Measurements from ENCODE around the gene FNDC3B.

FNDC3B gene

GRCh38 chr3:172130717-172131050 lies 91.3 kb downstream of the FNDC3B start:
- Histone ChIP-seq H3K36me3 (ENCODE audit: control insufficient read depth in 2 of 2, insufficient read depth in 2 of 2, low read length in 2 of 2) (peaks cover 0 to 2% of the 10 kb centered on the region in 2 donors), H3K27me3 (ENCODE audit: control insufficient read depth in 2 of 2, insufficient read depth in 2 of 2, low read length in 2 of 2) (no peaks in the 10 kb centered on the region), H3K4me3 (ENCODE audit: low read length in 2 of 2) (no peak overlapping the region), H3K9me3 (ENCODE audit: control insufficient read depth in 2 of 2, low read length in 2 of 2) (no peaks in the 10 kb centered on the region), H3K27ac (ENCODE audit: low read depth in 2 of 2, low read length in 2 of 2) (peak overlapping the region in 1 of 2 donors; percentile 67), H3K4me1 (ENCODE audit: control insufficient read depth in 2 of 2, insufficient read depth in 2 of 2, low read length in 2 of 2) (peaks cover 24 to 29% of the 10 kb centered on the region in 2 donors), H3K9ac (ENCODE audit: low read depth in 1 of 2, low read length in 2 of 2) (no peak overlapping the region)

GRCh38 chr3:172131746-172132145 lies 92.4 kb downstream of the FNDC3B start:
- H3K27ac ChIP-seq (ENCODE audit: low read depth in 2 of 2, low read length in 2 of 2), result no peak overlapping the region
- peaks cover 20 to 22% of the 10 kb centered on the region in 2 donors for H3K4me1 ChIP-seq (ENCODE audit: control insufficient read depth in 2 of 2, insufficient read depth in 2 of 2, low read length in 2 of 2)
- no peak overlapping the region for H3K9ac ChIP-seq (ENCODE audit: low read depth in 1 of 2, low read length in 2 of 2)
- H3K27me3 ChIP-seq (ENCODE audit: control insufficient read depth in 2 of 2, insufficient read depth in 2 of 2, low read length in 2 of 2), result no peaks in the 10 kb centered on the region
- peaks cover 0 to 2% of the 10 kb centered on the region in 2 donors for H3K36me3 ChIP-seq (ENCODE audit: control insufficient read depth in 2 of 2, insufficient read depth in 2 of 2, low read length in 2 of 2)
- H3K4me3 ChIP-seq (ENCODE audit: low read length in 2 of 2), result no peak overlapping the region
- H3K9me3 ChIP-seq (ENCODE audit: control insufficient read depth in 2 of 2, low read length in 2 of 2), result no peaks in the 10 kb centered on the region

- H3K4me1 ChIP-seq (ENCODE audit: control insufficient read depth in 2 of 2, insufficient read depth in 2 of 2, low read length in 2 of 2), result peaks cover 16 to 22% of the 10 kb centered on the region in 2 donors
- no peak overlapping the region for H3K27ac ChIP-seq (ENCODE audit: low read depth in 2 of 2, low read length in 2 of 2)
Measured at GRCh38 chr3:172132159-172132586, 92.8 kb downstream of the FNDC3B start.

DNA sequence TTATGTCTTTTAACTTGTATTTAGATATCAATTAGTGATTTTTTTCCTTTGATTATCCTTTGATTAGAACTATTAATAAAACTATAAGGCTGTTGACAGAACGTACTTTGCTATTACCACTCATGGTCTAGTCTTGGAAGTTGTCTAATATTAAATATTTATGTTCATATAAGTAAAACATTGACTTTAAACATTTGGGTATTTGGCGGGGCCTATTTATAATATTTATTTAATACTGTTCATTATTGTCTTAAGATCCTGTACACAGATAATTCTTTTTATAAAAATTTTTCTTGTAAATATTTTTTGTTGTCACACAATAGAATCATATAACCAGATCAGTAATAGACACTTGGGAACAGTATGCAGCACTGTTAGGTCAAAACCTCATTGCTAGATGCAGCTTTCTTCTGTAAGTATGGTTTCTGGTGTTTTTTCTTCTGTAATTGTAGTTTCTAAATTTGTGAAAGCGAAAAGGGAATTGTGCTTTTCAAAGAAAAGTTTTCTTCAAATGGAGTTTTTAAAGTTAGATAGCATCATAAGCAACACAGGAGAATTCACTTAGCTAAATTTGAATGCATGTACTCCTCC lies 93.4 kb downstream of the FNDC3B start:
- Histone ChIP-seq H3K27ac (ENCODE audit: low read depth in 2 of 2, low read length in 2 of 2) (no peak overlapping the region), H3K4me1 (ENCODE audit: control insufficient read depth in 2 of 2, insufficient read depth in 2 of 2, low read length in 2 of 2) (peaks cover 18 to 22% of the 10 kb centered on the region in 2 donors), H3K9ac (ENCODE audit: low read depth in 1 of 2, low read length in 2 of 2) (no peak overlapping the region), H3K4me3 (ENCODE audit: low read length in 2 of 2) (no peak overlapping the region), H3K36me3 (ENCODE audit: control insufficient read depth in 2 of 2, insufficient read depth in 2 of 2, low read length in 2 of 2) (peaks cover 0 to 2% of the 10 kb centered on the region in 2 donors), H3K9me3 (ENCODE audit: control insufficient read depth in 2 of 2, low read length in 2 of 2) (no peaks in the 10 kb centered on the region), H3K27me3 (ENCODE audit: control insufficient read depth in 2 of 2, insufficient read depth in 2 of 2, low read length in 2 of 2) (no peaks in the 10 kb centered on the region)

More at GRCh38 chr3:172132159-172132586, 92.8 kb downstream of the FNDC3B start:
- Histone ChIP-seq H3K9me3 (ENCODE audit: control insufficient read depth in 2 of 2, low read length in 2 of 2) (no peaks in the 10 kb centered on the region), H3K36me3 (ENCODE audit: control insufficient read depth in 2 of 2, insufficient read depth in 2 of 2, low read length in 2 of 2) (peaks cover 0 to 2% of the 10 kb centered on the region in 2 donors), H3K4me3 (ENCODE audit: low read length in 2 of 2) (no peak overlapping the region), H3K27me3 (ENCODE audit: control insufficient read depth in 2 of 2, insufficient read depth in 2 of 2, low read length in 2 of 2) (no peaks in the 10 kb centered on the region), H3K9ac (ENCODE audit: low read depth in 1 of 2, low read length in 2 of 2) (no peak overlapping the region)

DNA sequence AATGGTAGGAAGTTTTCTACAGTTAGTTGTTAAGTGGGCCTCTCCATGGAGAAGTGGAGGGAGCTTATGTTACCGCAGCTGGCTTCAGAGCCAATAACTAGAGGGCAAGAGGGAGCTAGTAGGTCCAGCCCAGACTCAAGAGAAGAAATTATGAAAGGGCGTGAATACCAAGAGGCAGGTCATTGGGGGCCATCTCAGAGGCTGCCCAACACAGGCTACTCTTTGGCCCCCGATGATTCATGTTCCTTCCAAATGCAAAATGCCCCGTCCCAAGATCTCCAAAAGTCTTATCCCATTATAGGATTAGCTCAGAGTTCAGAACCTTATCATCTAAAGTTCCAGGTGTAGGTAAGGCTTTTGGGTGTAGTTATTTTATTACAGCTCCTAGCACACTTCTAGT lies 94.5 kb downstream of the FNDC3B start:
- Histone ChIP-seq H3K27ac (ENCODE audit: low read depth in 2 of 2, low read length in 2 of 2) (peak overlapping the region in 1 of 2 donors; percentile 4), H3K4me1 (ENCODE audit: control insufficient read depth in 2 of 2, insufficient read depth in 2 of 2, low read length in 2 of 2) (peaks cover 23% of the 10 kb centered on the region in 2 donors), H3K9ac (ENCODE audit: low read depth in 1 of 2, low read length in 2 of 2) (no peak overlapping the region), H3K36me3 (ENCODE audit: control insufficient read depth in 2 of 2, insufficient read depth in 2 of 2, low read length in 2 of 2) (peaks cover 0 to 5% of the 10 kb centered on the region in 2 donors), H3K4me3 (ENCODE audit: low read length in 2 of 2) (no peak overlapping the region), H3K9me3 (ENCODE audit: control insufficient read depth in 2 of 2, low read length in 2 of 2) (no peaks in the 10 kb centered on the region), H3K27me3 (ENCODE audit: control insufficient read depth in 2 of 2, insufficient read depth in 2 of 2, low read length in 2 of 2) (no peaks in the 10 kb centered on the region)

GRCh38 chr3:172134352-172134751 lies 95.0 kb downstream of the FNDC3B start:
- Histone ChIP-seq H3K4me1 (ENCODE audit: control insufficient read depth in 2 of 2, insufficient read depth in 2 of 2, low read length in 2 of 2) (peaks cover 23 to 28% of the 10 kb centered on the region in 2 donors), H3K27me3 (ENCODE audit: control insufficient read depth in 2 of 2, insufficient read depth in 2 of 2, low read length in 2 of 2) (no peaks in the 10 kb centered on the region), H3K9ac (ENCODE audit: low read depth in 1 of 2, low read length in 2 of 2) (no peak overlapping the region), H3K27ac (ENCODE audit: low read depth in 2 of 2, low read length in 2 of 2) (peak overlapping the region in 1 of 2 donors; percentile 4), H3K9me3 (ENCODE audit: control insufficient read depth in 2 of 2, low read length in 2 of 2) (no peaks in the 10 kb centered on the region), H3K4me3 (ENCODE audit: low read length in 2 of 2) (no peak overlapping the region), H3K36me3 (ENCODE audit: control insufficient read depth in 2 of 2, insufficient read depth in 2 of 2, low read length in 2 of 2) (peaks cover 0 to 5% of the 10 kb centered on the region in 2 donors)

DNA sequence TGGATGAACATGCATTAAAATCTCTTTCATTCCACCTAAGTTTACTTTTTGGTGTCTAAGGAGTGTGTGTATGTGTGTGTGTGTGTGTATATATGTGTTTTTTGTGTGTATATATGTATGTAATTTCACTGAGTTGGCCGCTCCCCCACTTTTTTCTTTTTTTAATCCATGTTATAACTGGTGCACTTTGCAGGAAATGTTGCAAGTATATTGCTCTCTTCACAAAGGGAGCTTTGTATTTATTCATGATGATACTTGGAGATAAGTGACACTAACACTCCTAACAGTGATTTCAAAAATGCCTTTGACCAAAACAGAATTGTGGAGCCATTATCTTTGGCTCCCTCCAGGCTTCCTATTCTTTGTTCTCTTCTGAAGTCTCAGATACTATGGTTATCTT lies 95.8 kb downstream of the FNDC3B start:
- no peak overlapping the region for H3K4me3 ChIP-seq (ENCODE audit: low read length in 2 of 2)
- no peak overlapping the region for H3K9ac ChIP-seq (ENCODE audit: low read depth in 1 of 2, low read length in 2 of 2)
- no peaks in the 10 kb centered on the region for H3K27me3 ChIP-seq (ENCODE audit: control insufficient read depth in 2 of 2, insufficient read depth in 2 of 2, low read length in 2 of 2)
- no peak overlapping the region for H3K27ac ChIP-seq (ENCODE audit: low read depth in 2 of 2, low read length in 2 of 2)
- no peaks in the 10 kb centered on the region for H3K9me3 ChIP-seq (ENCODE audit: control insufficient read depth in 2 of 2, low read length in 2 of 2)
- peaks cover 0 to 5% of the 10 kb centered on the region in 2 donors for H3K36me3 ChIP-seq (ENCODE audit: control insufficient read depth in 2 of 2, insufficient read depth in 2 of 2, low read length in 2 of 2)
- H3K4me1 ChIP-seq (ENCODE audit: control insufficient read depth in 2 of 2, insufficient read depth in 2 of 2, low read length in 2 of 2), result peaks cover 25 to 27% of the 10 kb centered on the region in 2 donors

DNA sequence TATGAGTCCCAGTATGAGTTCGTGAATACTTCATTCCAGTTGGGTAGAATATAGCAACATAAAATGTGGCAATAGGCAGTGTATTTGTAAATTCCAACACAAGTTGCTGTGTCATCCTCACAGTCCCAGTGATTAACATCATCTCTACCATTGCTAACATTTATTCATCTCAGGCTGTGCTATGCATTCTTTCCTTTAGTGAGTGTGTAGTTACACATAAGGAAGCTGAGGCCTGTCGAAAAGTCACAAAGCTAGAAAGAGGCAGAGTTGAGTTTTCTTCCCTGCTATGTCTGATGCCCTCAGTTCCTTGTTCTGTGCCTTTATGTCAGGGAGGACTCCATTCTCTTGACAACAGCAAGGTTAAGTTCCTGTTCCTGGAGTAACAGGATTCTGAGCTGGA lies 96.4 kb downstream of the FNDC3B start:
- Histone ChIP-seq H3K9ac (ENCODE audit: low read depth in 1 of 2, low read length in 2 of 2) (no peak overlapping the region), H3K36me3 (ENCODE audit: control insufficient read depth in 2 of 2, insufficient read depth in 2 of 2, low read length in 2 of 2) (peaks cover 0 to 2% of the 10 kb centered on the region in 2 donors), H3K4me1 (ENCODE audit: control insufficient read depth in 2 of 2, insufficient read depth in 2 of 2, low read length in 2 of 2) (peaks cover 29 to 31% of the 10 kb centered on the region in 2 donors), H3K9me3 (ENCODE audit: control insufficient read depth in 2 of 2, low read length in 2 of 2) (no peaks in the 10 kb centered on the region), H3K27ac (ENCODE audit: low read depth in 2 of 2, low read length in 2 of 2) (no peak overlapping the region), H3K4me3 (ENCODE audit: low read length in 2 of 2) (no peak overlapping the region), H3K27me3 (ENCODE audit: control insufficient read depth in 2 of 2, insufficient read depth in 2 of 2, low read length in 2 of 2) (no peaks in the 10 kb centered on the region)

DNA sequence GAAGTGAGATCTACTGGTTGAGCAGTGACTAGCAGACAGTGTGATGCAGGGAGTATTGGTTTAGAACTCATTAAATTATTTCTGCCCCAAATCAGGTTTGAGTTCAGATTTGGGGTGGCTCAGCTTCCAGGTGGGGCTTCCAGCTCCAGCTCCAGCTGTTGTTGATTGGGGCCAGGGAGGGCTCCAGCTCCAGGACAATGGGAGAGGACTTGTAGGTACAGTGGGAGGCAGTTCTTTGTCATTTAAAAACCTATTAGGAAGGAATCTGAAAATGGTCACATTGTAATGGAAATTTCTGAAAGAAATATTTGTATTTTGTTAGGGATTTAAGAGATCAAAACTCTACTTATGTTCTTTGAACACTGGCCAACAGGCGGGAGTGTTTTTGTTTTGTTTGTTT lies 97.0 kb downstream of the FNDC3B start:
- H3K27me3 ChIP-seq (ENCODE audit: control insufficient read depth in 2 of 2, insufficient read depth in 2 of 2, low read length in 2 of 2), result no peaks in the 10 kb centered on the region
- H3K9ac ChIP-seq (ENCODE audit: low read depth in 1 of 2, low read length in 2 of 2), result no peak overlapping the region
- H3K9me3 ChIP-seq (ENCODE audit: control insufficient read depth in 2 of 2, low read length in 2 of 2), result no peaks in the 10 kb centered on the region
- no peak overlapping the region for H3K27ac ChIP-seq (ENCODE audit: low read depth in 2 of 2, low read length in 2 of 2)
- H3K4me3 ChIP-seq (ENCODE audit: low read length in 2 of 2), result no peak overlapping the region
- peaks cover 0 to 2% of the 10 kb centered on the region in 2 donors for H3K36me3 ChIP-seq (ENCODE audit: control insufficient read depth in 2 of 2, insufficient read depth in 2 of 2, low read length in 2 of 2)
- H3K4me1 ChIP-seq (ENCODE audit: control insufficient read depth in 2 of 2, insufficient read depth in 2 of 2, low read length in 2 of 2), result peaks cover 29 to 36% of the 10 kb centered on the region in 2 donors

- H3K4me3 ChIP-seq (ENCODE audit: low read length in 2 of 2), result no peak overlapping the region
- H3K27ac ChIP-seq (ENCODE audit: low read depth in 2 of 2, low read length in 2 of 2), result peak overlapping the region in 1 of 2 donors; percentile 8
- peaks cover 0 to 2% of the 10 kb centered on the region in 2 donors for H3K36me3 ChIP-seq (ENCODE audit: control insufficient read depth in 2 of 2, insufficient read depth in 2 of 2, low read length in 2 of 2)
- no peaks in the 10 kb centered on the region for H3K27me3 ChIP-seq (ENCODE audit: control insufficient read depth in 2 of 2, insufficient read depth in 2 of 2, low read length in 2 of 2)
- no peak overlapping the region for H3K9ac ChIP-seq (ENCODE audit: low read depth in 1 of 2, low read length in 2 of 2)
- no peaks in the 10 kb centered on the region for H3K9me3 ChIP-seq (ENCODE audit: control insufficient read depth in 2 of 2, low read length in 2 of 2)
- peaks cover 34 to 44% of the 10 kb centered on the region in 2 donors for H3K4me1 ChIP-seq (ENCODE audit: control insufficient read depth in 2 of 2, insufficient read depth in 2 of 2, low read length in 2 of 2)
Measured at GRCh38 chr3:172137287-172138192, 98.2 kb downstream of the FNDC3B start.
